HEK293T (cell line): Measurements from ENCODE around the gene JADE1.

Experiments
- FOXA1 ChIP-seq: fragments of 450-650 bp; IDR thresholded peaks from 2 replicates; pipeline ENCODE4 v1.6.1; 2016; ENCODE audit warnings: mild to moderate bottlenecking
- HDGF ChIP-seq: fragments of 450-650 bp; IDR thresholded peaks from 2 replicates; pipeline ENCODE4 v1.6.1; 2017; ENCODE audit warnings: antibody characterized with exemption, borderline replicate concordance
- SP1 ChIP-seq: fragments of 450-650 bp; IDR thresholded peaks from 2 replicates; pipeline ENCODE4 v1.6.1; 2017

DNA sequence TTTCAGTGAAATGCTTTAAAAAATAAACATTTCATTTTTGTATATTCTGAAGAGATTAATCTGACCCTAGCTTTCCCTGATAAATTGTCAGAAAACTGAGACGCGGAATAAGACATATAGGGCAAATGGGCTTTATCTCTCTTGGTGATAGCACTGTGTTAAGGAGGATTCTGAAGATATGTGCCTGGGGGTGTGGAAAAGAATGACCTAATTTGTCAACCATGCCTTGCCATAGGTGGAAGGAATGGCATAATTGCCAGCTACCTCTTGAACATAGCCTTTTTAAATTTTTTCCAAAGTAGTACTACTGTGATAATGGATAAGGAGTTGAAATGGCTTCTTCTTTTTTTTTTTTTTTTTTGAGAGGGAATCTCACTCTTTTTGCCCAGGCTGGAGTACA lies 11.7 kb downstream of the JADE1 start:
- no peak for TF ChIP-seq SP1
- no peak for TF ChIP-seq HDGF
- TF ChIP-seq FOXA1 = no peak
